HL-60/S4 (cell line): ENCODE measurements around the gene GALNT12.

Experiments
- in situ Hi-C: fragments of 300-500 bp; cut with MboI; formaldehyde crosslinking; loops from 2 replicates; pipeline ENCODE4 v1.14.3; 2022; ENCODE audit warnings: low sequenced_read_pairs

Gene GALNT12

DNA sequence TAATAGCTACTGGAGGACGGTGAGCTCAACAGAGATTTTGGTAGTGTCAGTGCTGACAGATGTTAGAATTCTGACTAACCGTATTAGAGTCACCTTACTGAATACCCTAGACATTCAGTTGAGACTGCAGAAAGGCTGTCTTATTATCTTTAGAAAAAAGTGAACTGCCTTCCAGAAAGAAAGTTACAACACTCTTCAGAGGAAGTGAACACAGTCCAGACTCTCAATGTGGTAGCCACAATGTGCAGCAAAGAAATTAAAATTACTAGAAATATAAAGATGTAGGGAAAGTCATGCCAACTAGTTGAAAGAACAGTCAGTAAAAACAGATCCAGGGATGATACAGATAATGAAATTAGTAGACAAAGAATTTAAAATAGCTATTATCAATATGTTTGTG, 89.2 kb downstream of the GALNT12 start:
- in situ Hi-C loops, result no loop called here

DNA sequence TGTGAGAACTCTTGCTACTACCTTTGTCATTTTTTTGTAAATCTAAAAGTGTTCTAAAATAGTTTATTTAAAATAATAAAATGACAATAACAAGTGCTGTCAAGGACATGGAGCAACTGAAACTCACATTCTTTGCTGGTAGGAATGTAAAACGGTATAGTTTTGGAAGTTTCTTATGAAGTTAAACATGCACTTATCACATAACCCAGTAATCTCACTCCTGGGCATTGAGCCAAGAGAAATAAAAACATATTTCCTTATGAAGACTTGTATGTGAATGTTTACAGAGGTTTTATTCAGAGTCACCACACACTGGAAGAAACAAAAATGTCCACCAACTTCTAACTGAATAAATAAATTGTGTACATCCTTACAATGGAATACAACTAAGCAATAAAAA, 90.3 kb downstream of the GALNT12 start:
- in situ Hi-C loops, result no loop called here

DNA sequence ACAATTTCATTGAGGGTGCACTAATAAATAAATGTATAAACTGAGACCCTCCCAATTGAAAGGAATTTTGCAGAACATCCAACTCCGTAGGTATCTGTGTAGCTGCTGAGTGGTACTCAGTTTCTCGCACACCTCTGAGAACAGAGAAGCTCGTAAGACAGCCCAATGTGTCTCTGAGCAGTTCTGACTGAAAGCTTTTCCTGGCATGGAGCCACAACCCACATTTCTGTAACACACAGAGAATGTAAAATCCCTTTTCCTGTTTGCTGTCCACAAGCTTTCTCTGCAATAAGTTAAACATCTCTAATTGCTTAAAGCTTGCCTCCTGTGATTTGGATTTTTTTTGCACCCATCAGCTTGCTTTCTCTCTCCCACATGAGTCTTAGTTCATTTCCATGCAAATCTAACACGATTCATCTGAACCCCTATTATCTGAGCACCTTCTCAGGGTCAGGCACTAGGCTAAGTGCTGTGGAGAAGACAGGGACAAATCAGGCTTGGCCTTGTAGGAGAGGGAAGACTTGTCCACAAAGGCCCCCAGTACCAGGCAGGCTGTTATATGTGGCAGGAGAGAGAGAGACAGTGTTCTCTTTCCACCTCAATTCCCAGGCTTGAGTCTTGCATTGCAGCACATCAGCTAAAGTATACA, 92.1 kb downstream of the GALNT12 start:
- in situ Hi-C loops, result no loop called here
